Spleen (tissue), 7 donors: ENCODE results near the gene KCNE1.

Source experiments
- CTCF ChIP-seq, 11 experiments: fragments of 200-600 bp in 7 of 11; fragments of 450-650 bp in 4 of 11; sonication (generic) in 4 of 11; IDR thresholded peaks in 8 of 11; conservative IDR thresholded peaks in 3 of 11; 1 replicate in 7 of 11; 2 replicates in 4 of 11; pipeline versions ENCODE4 v1.4.0 to v1.8.0; 2016 to 2021; ENCODE audit warnings: antibody characterized with exemption in 11 of 11, inconsistent platforms in 4 of 11, mild to moderate bottlenecking in 1 of 11
- POLR2A ChIP-seq, 3 donors: fragments of 450-650 bp; IDR thresholded peaks; one replicate each; pipeline ENCODE4 v1.5.1; 2017; ENCODE audit warnings: antibody characterized with exemption in 3 of 3, mild to moderate bottlenecking in 1 of 3
- POLR2AphosphoS5 ChIP-seq, 3 donors: sonication (generic); formaldehyde crosslinking; IDR thresholded peaks; one replicate each; pipeline ENCODE4 v1.5.1; 2017; ENCODE audit warnings: antibody characterized with exemption in 3 of 3
- donor health status: DM: no; HTN: no; CAD: no; lungs with moderate emphysema.
- donor health status: DM: no; HTN: no; CAD: no.
- donor health status: DM: no; HTN: no; CAD: no.

GRCh38 chr21:34526241-34526617 lies 14.2 kb upstream of the KCNE1 start:
- TF ChIP-seq POLR2A (IDR thresholded peaks at IDR 0.05): no peak
- TF ChIP-seq CTCF (IDR thresholded peaks at IDR 0.05 in 8 of 11, conservative IDR thresholded peaks at IDR 0.05 in 3 of 11): no peak
- no peak for TF ChIP-seq POLR2AphosphoS5 (IDR thresholded peaks at IDR 0.05)
